NB4 (cell line): ENCODE results near the gene PC.

Source experiments
- CTCF ChIP-seq: IDR thresholded peaks from one replicate; pipeline ENCODE4 v1.5.1; 2012; ENCODE audit warnings: low read depth, low read length
- MAX ChIP-seq: IDR thresholded peaks from 2 replicates; pipeline ENCODE4 v1.6.1; 2011; ENCODE audit warnings: low read depth, low read length
- MYC ChIP-seq: IDR thresholded peaks from 2 replicates; pipeline ENCODE4 v1.6.1; 2011; ENCODE audit warnings: low read depth, low read length
- POLR2A ChIP-seq: IDR thresholded peaks from 2 replicates; pipeline ENCODE4 v1.6.1; 2011; ENCODE audit warnings: mild to moderate bottlenecking; ENCODE audit not compliant: insufficient read length; ENCODE audit errors: extremely low read depth

GRCh38 chr11:66987158-66987620 lies 29.0 kb upstream of the PC start:
- TF ChIP-seq CTCF: no peak
- TF ChIP-seq MYC: no peak
- no peak for TF ChIP-seq POLR2A
- TF ChIP-seq MAX: no peak
